ENCODE results near the gene MYO7B.

GRCh38 chr2:127564429-127565260 lies 29.2 kb downstream of the MYO7B start:
- no peak for TF ChIP-seq POLR2A (IDR thresholded peaks at IDR 0.05)
- TF ChIP-seq CTCF (IDR thresholded peaks at IDR 0.05), result no peak
- no peak for TF ChIP-seq POLR2AphosphoS5 (IDR thresholded peaks at IDR 0.05)
- no peak for TF ChIP-seq EP300 (IDR thresholded peaks at IDR 0.05)

Measured in upper lobe of left lung (tissue), 4 donors.